Vagina (tissue), 2 donors: ENCODE results near the gene NCAM2. TPM values are rescaled to one million over a fixed set of nuclear protein-coding genes. Genes with fewer than 3 reads are reported as not detected.

Source experiments
- DNase-seq, 2 donors: peaks; one replicate each; pipeline ENCODE4 v3.0.0-alpha.2; 2017; ENCODE audit errors: extremely low spot score in 2 of 2
- H3K27ac ChIP-seq: fragments of 200-600 bp; sonication (generic); one replicate; pipeline ENCODE4 v1.5.1; 2019
- H3K27me3 ChIP-seq: fragments of 200-600 bp; sonication (generic); one replicate; pipeline ENCODE4 v1.5.1; 2019
- H3K36me3 ChIP-seq, 2 donors: fragments of 200-600 bp; sonication (generic); one replicate each; pipeline ENCODE4 v1.5.1; 2017 to 2019
- H3K4me1 ChIP-seq: fragments of 200-600 bp; sonication (generic); one replicate; pipeline ENCODE4 v1.5.1; 2019
- H3K4me3 ChIP-seq, 2 donors: fragments of 200-600 bp; sonication (generic); 1 replicate in 1 of 2; 2 replicates in 1 of 2; pipeline ENCODE4 v1.5.1; 2016 to 2019
- H3K9me3 ChIP-seq: fragments of 200-600 bp; sonication (generic); one replicate; pipeline ENCODE4 v1.5.1; 2019
- CTCF ChIP-seq, 3 experiments: fragments of 450-650 bp in 2 of 3; fragments of 200-600 bp in 1 of 3; sonication (generic) in 1 of 3; IDR thresholded peaks; one replicate each; pipeline ENCODE4 v1.5.1; 2017 to 2019; ENCODE audit warnings: antibody characterized with exemption in 3 of 3, mild to moderate bottlenecking in 2 of 3, moderate library complexity in 2 of 3
- POLR2A ChIP-seq, 2 donors: fragments of 450-650 bp; IDR thresholded peaks; one replicate each; pipeline ENCODE4 v1.6.1; 2017; ENCODE audit warnings: antibody characterized with exemption in 2 of 2, mild to moderate bottlenecking in 2 of 2, moderate library complexity in 2 of 2
- POLR2AphosphoS5 ChIP-seq, 2 donors: sonication (generic); formaldehyde crosslinking; IDR thresholded peaks; one replicate each; pipeline ENCODE4 v1.9.0; 2017; ENCODE audit warnings: antibody characterized with exemption in 2 of 2, mild to moderate bottlenecking in 2 of 2, low read depth in 1 of 2; ENCODE audit not compliant: insufficient read depth in 1 of 2
- intact Hi-C: fragments of 100-400 bp; cut with DNase I; formaldehyde crosslinking; loops from one replicate; pipeline ENCODE4 v1.15.1; 2023
- total RNA-seq: library from RNA; depleted of rRNA; stranded (reverse); fragments of >200 nt; gene quantifications from one replicate; pipeline ENCODE4 v1.2.3, GENCODE V29; 2016

NCAM2 gene
- total RNA-seq, 1 donor from 2014 or later = 4.7 TPM

DNA sequence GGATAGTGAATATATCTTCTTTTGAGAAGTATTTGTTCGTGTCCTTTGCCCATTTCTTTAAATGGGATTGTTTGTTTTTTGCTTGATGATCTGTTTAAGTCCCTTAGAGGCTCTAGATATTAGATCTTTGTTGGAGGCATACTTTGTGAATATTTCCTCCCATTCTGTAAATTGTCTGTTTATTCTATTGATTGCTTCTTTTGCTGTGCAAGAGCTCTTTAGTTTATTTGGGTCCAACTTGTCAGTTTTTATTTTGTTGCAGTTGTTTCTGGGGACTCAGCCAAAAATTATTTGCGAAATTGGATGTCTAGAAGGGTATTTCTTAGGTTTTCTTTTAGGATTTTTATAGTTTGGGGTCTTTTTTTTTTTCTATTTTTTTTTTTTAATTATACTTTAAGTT is 302.8 kb downstream of the NCAM2 start:
- Histone ChIP-seq H3K27ac (no peak overlapping the region), H3K9me3 (no peaks in the 10 kb centered on the region), H3K4me1 (no peaks in the 10 kb centered on the region), H3K27me3 (no peaks in the 10 kb centered on the region), H3K4me3 (no peak overlapping the region), H3K36me3 (no peaks in the 10 kb centered on the region)
- intact Hi-C loops = no loop called here
- TF ChIP-seq CTCF (IDR thresholded peaks at IDR 0.05) (no peak), POLR2AphosphoS5 (IDR thresholded peaks at IDR 0.05; ENCODE audit: insufficient read depth in 1 of 2, low read depth in 1 of 2) (no peak), POLR2A (IDR thresholded peaks at IDR 0.05) (no peak)
- DNase-seq = no peak

DNA sequence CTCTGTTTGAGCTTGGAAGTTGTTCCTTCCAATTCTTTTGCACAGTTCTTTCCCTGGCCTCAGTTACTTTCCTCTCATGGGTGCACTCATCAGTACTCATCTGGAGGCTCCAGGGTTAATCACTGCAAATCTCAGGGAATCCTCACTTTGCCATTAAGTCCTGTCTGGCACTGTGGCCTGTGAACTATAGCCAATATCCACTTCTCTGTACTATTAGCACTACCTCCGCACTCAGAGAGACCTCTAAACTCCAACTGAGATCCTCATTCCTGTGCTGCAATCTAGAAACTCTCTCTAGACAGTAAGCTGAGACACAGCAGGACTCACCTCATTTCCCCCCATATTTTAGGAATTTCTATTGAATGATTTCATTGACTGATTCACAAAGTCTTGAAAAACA is 311.3 kb downstream of the NCAM2 start:
- Histone ChIP-seq H3K9me3 (no peaks in the 10 kb centered on the region), H3K4me1 (no peaks in the 10 kb centered on the region), H3K36me3 (no peaks in the 10 kb centered on the region), H3K4me3 (no peak overlapping the region), H3K27me3 (no peaks in the 10 kb centered on the region), H3K27ac (no peak overlapping the region)
- TF ChIP-seq POLR2A (IDR thresholded peaks at IDR 0.05) = no peak
- no peak for TF ChIP-seq POLR2AphosphoS5 (IDR thresholded peaks at IDR 0.05; ENCODE audit: insufficient read depth in 1 of 2, low read depth in 1 of 2)
- TF ChIP-seq CTCF (IDR thresholded peaks at IDR 0.05) = no peak
- no peak for DNase-seq
- intact Hi-C loops = no loop called here

GRCh38 chr21:21324297-21324696 is 326.1 kb downstream of the NCAM2 start:
- intact Hi-C loops = no loop called here
- Histone ChIP-seq H3K4me3 (no peak overlapping the region), H3K4me1 (no peaks in the 10 kb centered on the region), H3K36me3 (no peaks in the 10 kb centered on the region), H3K27ac (no peak overlapping the region), H3K9me3 (no peaks in the 10 kb centered on the region), H3K27me3 (no peaks in the 10 kb centered on the region)
- no peak for TF ChIP-seq POLR2AphosphoS5 (IDR thresholded peaks at IDR 0.05; ENCODE audit: insufficient read depth in 1 of 2, low read depth in 1 of 2)
- TF ChIP-seq CTCF (IDR thresholded peaks at IDR 0.05) = no peak
- no peak for TF ChIP-seq POLR2A (IDR thresholded peaks at IDR 0.05)
- DNase-seq = no peak

DNA sequence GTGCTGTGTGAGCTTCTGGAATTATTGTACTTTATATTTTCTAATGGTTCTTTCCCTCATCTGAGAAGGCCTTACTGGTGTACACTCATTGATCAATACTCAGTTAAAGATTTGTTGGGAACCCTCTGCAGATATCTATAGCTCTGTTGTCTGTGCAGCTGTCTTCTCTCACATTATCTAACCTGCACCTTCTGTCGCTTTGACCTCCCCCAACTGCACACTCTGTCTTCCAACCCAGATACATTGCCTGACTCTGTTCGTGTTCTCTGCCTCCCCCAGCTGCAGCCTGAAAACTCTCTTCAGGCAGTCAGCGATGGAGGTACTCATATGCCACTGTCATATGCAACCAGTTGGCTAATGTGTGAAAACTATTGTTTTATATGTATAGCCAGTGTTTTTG is 334.3 kb downstream of the NCAM2 start:
- no peak overlapping the region for H3K4me3 ChIP-seq
- DNase-seq = no peak
- H3K27ac ChIP-seq = no peak overlapping the region
- intact Hi-C loops = no loop called here
- no peaks in the 10 kb centered on the region for H3K27me3 ChIP-seq
- no peaks in the 10 kb centered on the region for H3K36me3 ChIP-seq
- TF ChIP-seq POLR2AphosphoS5 (IDR thresholded peaks at IDR 0.05; ENCODE audit: insufficient read depth in 1 of 2, low read depth in 1 of 2) (no peak), CTCF (IDR thresholded peaks at IDR 0.05) (no peak), POLR2A (IDR thresholded peaks at IDR 0.05) (no peak)
- H3K9me3 ChIP-seq = no peaks in the 10 kb centered on the region
- H3K4me1 ChIP-seq = no peaks in the 10 kb centered on the region

GRCh38 chr21:21341041-21341440 is 342.8 kb downstream of the NCAM2 start:
- H3K9me3 ChIP-seq = peaks cover 5% of the 10 kb centered on the region
- intact Hi-C loops = no loop called here

More at GRCh38 chr21:21341041-21341440, 342.8 kb downstream of the NCAM2 start:
- no peak overlapping the region for H3K4me3 ChIP-seq
- no peaks in the 10 kb centered on the region for H3K4me1 ChIP-seq
- no peaks in the 10 kb centered on the region for H3K36me3 ChIP-seq
- DNase-seq = no peak
- no peak for TF ChIP-seq POLR2AphosphoS5 (IDR thresholded peaks at IDR 0.05; ENCODE audit: insufficient read depth in 1 of 2, low read depth in 1 of 2)
- no peak for TF ChIP-seq POLR2A (IDR thresholded peaks at IDR 0.05)
- TF ChIP-seq CTCF (IDR thresholded peaks at IDR 0.05) = no peak
- H3K27ac ChIP-seq = no peak overlapping the region
- H3K27me3 ChIP-seq = no peaks in the 10 kb centered on the region
